ENCODE measurements around the gene SC5D.

- TF ChIP-seq CTCF (IDR thresholded peaks at IDR 0.05) (no peak), POLR2AphosphoS5 (IDR thresholded peaks at IDR 0.05) (no peak)
Measured at GRCh38 chr11:121270001-121270678, 22.4 kb upstream of the SC5D start.

All from esophagus muscularis mucosa (tissue), 3 donors.